ENCODE measurements around the gene DRD2.

DNA sequence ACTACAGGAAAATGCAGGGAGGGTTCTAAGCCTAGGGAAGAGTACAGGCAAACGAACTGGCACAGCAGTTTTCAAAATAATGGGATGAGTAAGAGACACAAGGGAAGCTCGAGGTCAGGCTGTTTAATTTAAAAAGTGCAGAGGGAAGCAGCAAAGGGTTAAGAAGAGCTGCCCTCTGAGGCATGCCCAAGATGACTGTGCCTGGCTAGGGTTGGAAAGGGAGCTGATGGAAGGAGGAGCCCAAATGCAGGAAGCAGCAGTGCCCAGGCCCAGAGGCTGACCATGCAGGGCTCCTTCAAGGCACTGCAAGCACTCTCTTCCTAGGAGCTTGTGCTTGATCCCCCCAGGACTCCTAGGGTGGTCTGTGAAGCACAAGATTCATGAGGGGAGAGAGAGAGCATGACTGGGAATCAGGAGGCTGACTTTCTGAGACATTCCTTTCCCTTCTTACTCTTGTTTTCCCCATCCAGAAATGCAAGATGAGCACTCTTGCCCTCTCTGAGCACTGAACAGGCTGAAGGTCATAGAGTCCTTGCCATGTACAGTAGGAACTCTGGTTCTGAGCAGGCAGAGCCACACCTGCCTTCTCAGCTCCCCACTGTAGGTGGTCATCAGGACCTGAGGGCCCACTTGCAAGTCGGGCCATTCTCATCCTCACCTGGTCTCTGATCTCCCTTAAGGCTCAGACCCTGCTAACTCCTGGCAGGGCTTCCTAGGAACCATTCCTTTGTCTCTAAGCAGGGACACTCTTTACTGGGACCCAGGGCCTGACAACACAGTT is 46.7 kb upstream of the DRD2 start:
- no peak for TF ChIP-seq CTCF (IDR thresholded peaks at IDR 0.05)
- no peak for TF ChIP-seq POLR2A (IDR thresholded peaks at IDR 0.05)
- no peak for TF ChIP-seq POLR2AphosphoS5 (IDR thresholded peaks at IDR 0.05)

Measured in upper lobe of left lung (tissue), 4 donors.